ENCODE data around the gene METTL16. TPM values are rescaled to one million over a fixed set of nuclear protein-coding genes. Genes with fewer than 3 reads are reported as not detected.
"Not testable (repeated sequence)": the region's sequence is repeated elsewhere in the genome, so short reads cannot be mapped to it uniquely, and the experiment has no call there.

The METTL16 gene
- polyA plus RNA-seq, 4 donors = 10.7 to 25.2 (median 12.9) TPM

- H3K9me3 ChIP-seq (ENCODE audit: control insufficient read depth in 2 of 2, insufficient read depth in 1 of 2, low read depth in 1 of 2, low read length in 1 of 2) = no peaks in the 10 kb centered on the region
- no peaks in the 10 kb centered on the region for H3K27me3 ChIP-seq (ENCODE audit: control insufficient read depth in 3 of 3, insufficient read depth in 3 of 3, low read length in 3 of 3)
- FAIRE-seq = no peak
- WGBS, 3 donors = 92 to 95% (median 94%) methylated on average over 3 of the region's 3 CpGs
- DNase-seq = no peak
- no peak overlapping the region for H3K4me3 ChIP-seq (ENCODE audit: low read depth in 1 of 3, low read length in 3 of 3)
- H3K4me1 ChIP-seq (ENCODE audit: control insufficient read depth in 3 of 3, insufficient read depth in 2 of 3, low read depth in 1 of 3, low read length in 2 of 3) = no peaks in the 10 kb centered on the region
- H3K36me3 ChIP-seq (ENCODE audit: control insufficient read depth in 3 of 3, insufficient read depth in 2 of 3, low read depth in 1 of 3, low read length in 3 of 3) = peaks cover 7 to 54% (median 9%) of the 10 kb centered on the region in 3 donors
- no peak overlapping the region for H3K27ac ChIP-seq (ENCODE audit: low read depth in 1 of 3, low read length in 2 of 3)
Measured at GRCh38 chr17:2456475-2456874, 55.2 kb downstream of the METTL16 start.

- Histone ChIP-seq H3K36me3 (ENCODE audit: control insufficient read depth in 3 of 3, insufficient read depth in 2 of 3, low read depth in 1 of 3, low read length in 3 of 3) (peaks cover 7 to 54% (median 9%) of the 10 kb centered on the region in 3 donors), H3K27me3 (ENCODE audit: control insufficient read depth in 3 of 3, insufficient read depth in 3 of 3, low read length in 3 of 3) (no peaks in the 10 kb centered on the region), H3K4me3 (ENCODE audit: low read depth in 1 of 3, low read length in 3 of 3) (no peak overlapping the region), H3K9me3 (ENCODE audit: control insufficient read depth in 2 of 2, insufficient read depth in 1 of 2, low read depth in 1 of 2, low read length in 1 of 2) (no peaks in the 10 kb centered on the region), H3K4me1 (ENCODE audit: control insufficient read depth in 3 of 3, insufficient read depth in 2 of 3, low read depth in 1 of 3, low read length in 2 of 3) (no peaks in the 10 kb centered on the region), H3K27ac (ENCODE audit: low read depth in 1 of 3, low read length in 2 of 3) (no peak overlapping the region)
- FAIRE-seq = no peak
- WGBS, 3 donors = 89 to 100% (median 97%) methylated on average over 3 of the region's 3 CpGs
- DNase-seq = no peak
Measured at GRCh38 chr17:2455956-2456355, 55.7 kb downstream of the METTL16 start.

DNA sequence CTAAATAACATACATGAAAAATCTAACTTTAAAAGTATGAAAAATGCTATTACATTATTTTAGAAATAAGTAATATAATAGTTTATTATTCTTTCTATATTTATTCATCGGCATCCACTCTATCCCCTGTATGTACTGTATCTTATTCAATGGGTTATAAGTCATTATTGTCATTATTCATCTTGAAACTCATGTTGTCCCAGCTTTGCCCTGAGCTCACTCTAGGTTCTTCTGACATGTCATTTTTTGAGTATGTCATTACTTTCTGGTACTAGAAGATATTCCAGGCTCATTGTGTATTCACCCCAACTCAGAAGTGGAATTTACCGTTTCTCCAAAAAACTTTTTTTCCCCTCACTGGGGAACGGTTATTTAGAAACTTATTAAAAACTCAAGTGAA is 57.8 kb downstream of the METTL16 start:
- FAIRE-seq (no peak), DNase-seq (no peak)
- Histone ChIP-seq H3K27ac (ENCODE audit: low read depth in 1 of 3, low read length in 2 of 3) (no peak overlapping the region), H3K27me3 (ENCODE audit: control insufficient read depth in 3 of 3, insufficient read depth in 3 of 3, low read length in 3 of 3) (no peaks in the 10 kb centered on the region), H3K4me1 (ENCODE audit: control insufficient read depth in 3 of 3, insufficient read depth in 2 of 3, low read depth in 1 of 3, low read length in 2 of 3) (no peaks in the 10 kb centered on the region), H3K4me3 (ENCODE audit: low read depth in 1 of 3, low read length in 3 of 3) (no peak overlapping the region), H3K36me3 (ENCODE audit: control insufficient read depth in 3 of 3, insufficient read depth in 2 of 3, low read depth in 1 of 3, low read length in 3 of 3) (peaks cover 3 to 44% (median 3%) of the 10 kb centered on the region in 3 donors), H3K9me3 (ENCODE audit: control insufficient read depth in 2 of 2, insufficient read depth in 1 of 2, low read depth in 1 of 2, low read length in 1 of 2) (no peaks in the 10 kb centered on the region)
- WGBS, 3 donors = 71 to 89% (median 77%) methylated on average over 3 of the region's 3 CpGs

- no peaks in the 10 kb centered on the region for H3K27me3 ChIP-seq (ENCODE audit: control insufficient read depth in 3 of 3, insufficient read depth in 3 of 3, low read length in 3 of 3)
- no peak overlapping the region for H3K27ac ChIP-seq (ENCODE audit: low read depth in 1 of 3, low read length in 2 of 3)
- DNase-seq (no peak), FAIRE-seq (no peak)
- WGBS, 3 donors = 77 to 81% (median 79%) methylated on average over 6 of the region's 6 CpGs
- no peak overlapping the region for H3K4me3 ChIP-seq (ENCODE audit: low read depth in 1 of 3, low read length in 3 of 3)
- peaks cover 3 to 39% (median 3%) of the 10 kb centered on the region in 3 donors for H3K36me3 ChIP-seq (ENCODE audit: control insufficient read depth in 3 of 3, insufficient read depth in 2 of 3, low read depth in 1 of 3, low read length in 3 of 3)
- H3K9me3 ChIP-seq (ENCODE audit: control insufficient read depth in 2 of 2, insufficient read depth in 1 of 2, low read depth in 1 of 2, low read length in 1 of 2) = no peaks in the 10 kb centered on the region
- H3K4me1 ChIP-seq (ENCODE audit: control insufficient read depth in 3 of 3, insufficient read depth in 2 of 3, low read depth in 1 of 3, low read length in 2 of 3) = no peaks in the 10 kb centered on the region
Measured at GRCh38 chr17:2453325-2453724, 58.4 kb downstream of the METTL16 start.

DNA sequence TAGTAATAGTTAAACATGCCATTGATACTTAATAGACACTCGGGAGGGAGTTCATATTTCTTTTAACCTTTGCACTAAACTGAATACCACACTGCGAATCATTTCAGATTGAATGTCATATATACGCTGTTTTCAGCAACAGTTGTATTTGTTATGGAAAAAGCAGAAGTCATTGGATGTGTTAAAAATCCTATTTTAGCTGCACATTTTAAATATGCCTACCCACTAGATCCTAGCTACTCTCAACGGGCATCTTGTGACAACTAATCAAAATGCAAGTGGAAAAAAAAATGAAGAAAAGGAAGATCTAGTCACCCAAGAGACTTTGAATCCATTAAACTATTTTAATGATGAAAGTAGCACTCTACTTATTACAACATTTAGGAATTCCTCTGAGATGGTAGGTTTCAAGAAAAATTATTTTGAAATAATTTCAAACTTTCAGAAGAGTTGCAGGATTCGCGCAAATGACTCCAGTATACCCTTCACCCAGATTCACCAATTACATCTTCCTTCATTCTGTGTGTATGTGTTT is 59.4 kb downstream of the METTL16 start:
- Histone ChIP-seq H3K27ac (ENCODE audit: low read depth in 1 of 3, low read length in 2 of 3) (no peak overlapping the region), H3K9me3 (ENCODE audit: control insufficient read depth in 2 of 2, insufficient read depth in 1 of 2, low read depth in 1 of 2, low read length in 1 of 2) (no peaks in the 10 kb centered on the region), H3K36me3 (ENCODE audit: control insufficient read depth in 3 of 3, insufficient read depth in 2 of 3, low read depth in 1 of 3, low read length in 3 of 3) (peaks cover 3 to 32% (median 3%) of the 10 kb centered on the region in 3 donors), H3K27me3 (ENCODE audit: control insufficient read depth in 3 of 3, insufficient read depth in 3 of 3, low read length in 3 of 3) (no peaks in the 10 kb centered on the region), H3K4me3 (ENCODE audit: low read depth in 1 of 3, low read length in 3 of 3) (no peak overlapping the region), H3K4me1 (ENCODE audit: control insufficient read depth in 3 of 3, insufficient read depth in 2 of 3, low read depth in 1 of 3, low read length in 2 of 3) (no peaks in the 10 kb centered on the region)
- DNase-seq (no peak), FAIRE-seq (no peak)
- WGBS, 3 donors = 84 to 86% (median 85%) methylated on average over 6 of the region's 6 CpGs

- Histone ChIP-seq H3K27ac (ENCODE audit: low read depth in 1 of 3, low read length in 2 of 3) (no peak overlapping the region), H3K27me3 (ENCODE audit: control insufficient read depth in 3 of 3, insufficient read depth in 3 of 3, low read length in 3 of 3) (no peaks in the 10 kb centered on the region), H3K4me1 (ENCODE audit: control insufficient read depth in 3 of 3, insufficient read depth in 2 of 3, low read depth in 1 of 3, low read length in 2 of 3) (no peaks in the 10 kb centered on the region), H3K9me3 (ENCODE audit: control insufficient read depth in 2 of 2, insufficient read depth in 1 of 2, low read depth in 1 of 2, low read length in 1 of 2) (peaks cover 0 to 4% of the 10 kb centered on the region in 2 donors), H3K36me3 (ENCODE audit: control insufficient read depth in 3 of 3, insufficient read depth in 2 of 3, low read depth in 1 of 3, low read length in 3 of 3) (peaks cover 3 to 23% (median 6%) of the 10 kb centered on the region in 3 donors), H3K4me3 (ENCODE audit: low read depth in 1 of 3, low read length in 3 of 3) (no peak overlapping the region)
- DNase-seq (no peak), FAIRE-seq (no peak)
- WGBS, 3 donors = 77 to 86% (median 85%) methylated on average over 5 of the region's 5 CpGs
Measured at GRCh38 chr17:2450016-2450650, 61.6 kb downstream of the METTL16 start.

- Histone ChIP-seq H3K27me3 (ENCODE audit: control insufficient read depth in 3 of 3, insufficient read depth in 3 of 3, low read length in 3 of 3) (no peaks in the 10 kb centered on the region), H3K27ac (ENCODE audit: low read depth in 1 of 3, low read length in 2 of 3) (no peak overlapping the region), H3K4me1 (ENCODE audit: control insufficient read depth in 3 of 3, insufficient read depth in 2 of 3, low read depth in 1 of 3, low read length in 2 of 3) (no peaks in the 10 kb centered on the region), H3K36me3 (ENCODE audit: control insufficient read depth in 3 of 3, insufficient read depth in 2 of 3, low read depth in 1 of 3, low read length in 3 of 3) (peaks cover 3 to 19% (median 6%) of the 10 kb centered on the region in 3 donors), H3K9me3 (ENCODE audit: control insufficient read depth in 2 of 2, insufficient read depth in 1 of 2, low read depth in 1 of 2, low read length in 1 of 2) (peaks cover 0 to 4% of the 10 kb centered on the region in 2 donors), H3K4me3 (ENCODE audit: low read depth in 1 of 3, low read length in 3 of 3) (no peak overlapping the region)
- 76 to 79% (median 77%) methylated on average over 2 of the region's 2 CpGs for WGBS, 3 donors
- no peak for FAIRE-seq
- DNase-seq = no peak
Measured at GRCh38 chr17:2449486-2449885, 62.2 kb downstream of the METTL16 start.

GRCh38 chr17:2447479-2447878 is 64.2 kb downstream of the METTL16 start:
- H3K36me3 ChIP-seq (ENCODE audit: control insufficient read depth in 3 of 3, insufficient read depth in 2 of 3, low read depth in 1 of 3, low read length in 3 of 3) = peaks cover 0 to 13% (median 3%) of the 10 kb centered on the region in 3 donors
- H3K27ac ChIP-seq (ENCODE audit: low read depth in 1 of 3, low read length in 2 of 3); H3K4me1 ChIP-seq (ENCODE audit: control insufficient read depth in 3 of 3, insufficient read depth in 2 of 3, low read depth in 1 of 3, low read length in 2 of 3); FAIRE-seq; H3K4me3 ChIP-seq (ENCODE audit: low read depth in 1 of 3, low read length in 3 of 3); DNase-seq; H3K9me3 ChIP-seq (ENCODE audit: control insufficient read depth in 2 of 2, insufficient read depth in 1 of 2, low read depth in 1 of 2, low read length in 1 of 2); H3K27me3 ChIP-seq (ENCODE audit: control insufficient read depth in 3 of 3, insufficient read depth in 3 of 3, low read length in 3 of 3): not testable (repeated sequence)
- WGBS, 3 donors = 96% methylated on average over 14 of the region's 29 CpGs; no CpG with 5 or more reads in 2 of the 3 donors

All from small intestine (tissue), 7 donors.